SU-DHL-6 (cell line): ENCODE measurements around the gene SENP7.

Source experiments
- H2AFZ ChIP-seq: fragments of 200-600 bp; sonication (generic); 2 replicates; pipeline ENCODE4 v1.6.1; 2014; ENCODE audit warnings: low read depth, mild to moderate bottlenecking, moderate library complexity, mixed read lengths, antibody characterized with exemption, low read length; ENCODE audit not compliant: severe bottlenecking
- H3F3A ChIP-seq: fragments of 200-600 bp; shearing (Covaris generic); 2 replicates; pipeline ENCODE4 v1.6.0; 2016; ENCODE audit warnings: antibody characterized with exemption, mild to moderate bottlenecking; ENCODE audit not compliant: insufficient read depth
- H3K27ac ChIP-seq: fragments of 200-600 bp; sonication (generic); 2 replicates; pipeline ENCODE4 v1.5.1; 2016; ENCODE audit warnings: low read depth, mild to moderate bottlenecking, low read length, moderate library complexity, mixed read lengths
- H3K27me3 ChIP-seq: fragments of 200-600 bp; sonication (generic), shearing (Covaris generic); 2 replicates; pipeline ENCODE4 v1.6.0; 2014; ENCODE audit warnings: mild to moderate bottlenecking, low read length
- H3K36me3 ChIP-seq: fragments of 200-600 bp; sonication (generic); 2 replicates; pipeline ENCODE4 v1.6.1; 2014; ENCODE audit warnings: mild to moderate bottlenecking, low read length, mixed read lengths
- H3K4me2 ChIP-seq: fragments of 300-600, 200-600 bp; shearing (Covaris generic), sonication (generic); 2 replicates; pipeline ENCODE4 v1.6.0; 2014; ENCODE audit warnings: low read length, low read depth, mild to moderate bottlenecking; ENCODE audit not compliant: poor library complexity, severe bottlenecking
- H3K4me3 ChIP-seq: fragments of 200-600 bp; sonication (generic); 2 replicates; pipeline ENCODE4 v1.5.1; 2014; ENCODE audit warnings: antibody characterized with exemption, low read length, mild to moderate bottlenecking, mixed read lengths; ENCODE audit not compliant: insufficient read depth, poor library complexity, severe bottlenecking
- H3K79me2 ChIP-seq: fragments of 200-600 bp; sonication (generic); 2 replicates; pipeline ENCODE4 v1.6.1; 2014; ENCODE audit warnings: mild to moderate bottlenecking, low read length, moderate library complexity; ENCODE audit not compliant: insufficient read depth
- H3K9ac ChIP-seq: fragments of 200-600 bp; sonication (generic); 2 replicates; pipeline ENCODE4 v1.7.0; 2014; ENCODE audit warnings: mild to moderate bottlenecking, low read length
- H3K9me2 ChIP-seq: fragments of 200-600 bp; sonication (generic); replicated peaks from 2 replicates; pipeline ENCODE4 v1.6.1; 2014; ENCODE audit warnings: low read length; ENCODE audit not compliant: insufficient read depth
- H3K9me3 ChIP-seq: fragments of 200-600 bp; sonication (generic); 2 replicates; pipeline ENCODE4 v1.6.1; 2014; ENCODE audit warnings: low read length, mixed read lengths; ENCODE audit not compliant: insufficient read depth
- H4K20me1 ChIP-seq: fragments of 200-600 bp; sonication (generic); 2 replicates; pipeline ENCODE4 v1.6.1; 2014; ENCODE audit warnings: low read depth, mild to moderate bottlenecking, antibody characterized with exemption, low read length, moderate library complexity, mixed read lengths
- EZH2phosphoT487 ChIP-seq: fragments of 200-600 bp; sonication (generic), shearing (Covaris generic); conservative IDR thresholded peaks from 2 replicates; pipeline ENCODE4 v1.6.1; 2018; ENCODE audit warnings: mild to moderate bottlenecking, antibody characterized with exemption, low read length, moderate library complexity, mixed read lengths
- TF ChIP-seq, protein P1 (sequence below): fragments of 200-600 bp; sonication (generic); IDR thresholded peaks from one replicate; pipeline ENCODE4 v1.5.1; 2017; ENCODE audit warnings: antibody characterized with exemption, mild to moderate bottlenecking, low read length, moderate library complexity; ENCODE audit not compliant: insufficient read depth, poor library complexity, severe bottlenecking

The SENP7 gene

DNA sequence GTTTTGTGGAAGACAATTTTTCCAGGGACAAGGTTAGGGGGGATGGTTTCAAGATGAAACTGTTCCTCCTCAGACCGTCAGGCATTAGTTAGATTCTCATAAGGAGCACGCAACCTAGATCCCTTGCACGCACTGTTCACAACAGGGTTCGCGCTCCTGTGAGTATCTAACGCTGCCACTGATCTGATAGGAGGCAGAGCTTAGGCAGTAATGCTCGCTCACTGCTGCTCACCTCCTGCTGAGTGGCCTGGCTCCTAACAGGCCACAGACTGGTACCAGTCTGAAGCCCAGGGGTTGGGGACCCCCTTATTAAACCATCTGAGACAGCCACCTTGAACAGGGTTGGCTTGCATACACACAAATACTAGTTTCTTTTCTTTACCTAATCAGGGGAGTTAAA, 179.1 kb downstream of the SENP7 start:
- no peaks in the 10 kb centered on the region for H3K9me2 ChIP-seq
- no peak overlapping the region for H2AFZ ChIP-seq
- no peaks in the 10 kb centered on the region for H3K9me3 ChIP-seq
- H3F3A ChIP-seq, result no peaks in the 10 kb centered on the region
- no peak overlapping the region for H3K27ac ChIP-seq
- TF ChIP-seq, protein P1, sequence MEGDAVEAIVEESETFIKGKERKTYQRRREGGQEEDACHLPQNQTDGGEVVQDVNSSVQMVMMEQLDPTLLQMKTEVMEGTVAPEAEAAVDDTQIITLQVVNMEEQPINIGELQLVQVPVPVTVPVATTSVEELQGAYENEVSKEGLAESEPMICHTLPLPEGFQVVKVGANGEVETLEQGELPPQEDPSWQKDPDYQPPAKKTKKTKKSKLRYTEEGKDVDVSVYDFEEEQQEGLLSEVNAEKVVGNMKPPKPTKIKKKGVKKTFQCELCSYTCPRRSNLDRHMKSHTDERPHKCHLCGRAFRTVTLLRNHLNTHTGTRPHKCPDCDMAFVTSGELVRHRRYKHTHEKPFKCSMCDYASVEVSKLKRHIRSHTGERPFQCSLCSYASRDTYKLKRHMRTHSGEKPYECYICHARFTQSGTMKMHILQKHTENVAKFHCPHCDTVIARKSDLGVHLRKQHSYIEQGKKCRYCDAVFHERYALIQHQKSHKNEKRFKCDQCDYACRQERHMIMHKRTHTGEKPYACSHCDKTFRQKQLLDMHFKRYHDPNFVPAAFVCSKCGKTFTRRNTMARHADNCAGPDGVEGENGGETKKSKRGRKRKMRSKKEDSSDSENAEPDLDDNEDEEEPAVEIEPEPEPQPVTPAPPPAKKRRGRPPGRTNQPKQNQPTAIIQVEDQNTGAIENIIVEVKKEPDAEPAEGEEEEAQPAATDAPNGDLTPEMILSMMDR, result no peak
- TF ChIP-seq EZH2phosphoT487, result no peak
- no peak overlapping the region for H3K4me3 ChIP-seq
- no peaks in the 10 kb centered on the region for H4K20me1 ChIP-seq
- H3K36me3 ChIP-seq, result peaks cover 6% of the 10 kb centered on the region; the same call in 1 of the 2 replicates
- no peak overlapping the region for H3K4me2 ChIP-seq
- H3K79me2 ChIP-seq, result no peaks in the 10 kb centered on the region
- no peak overlapping the region for H3K9ac ChIP-seq
- no peaks in the 10 kb centered on the region for H3K27me3 ChIP-seq

DNA sequence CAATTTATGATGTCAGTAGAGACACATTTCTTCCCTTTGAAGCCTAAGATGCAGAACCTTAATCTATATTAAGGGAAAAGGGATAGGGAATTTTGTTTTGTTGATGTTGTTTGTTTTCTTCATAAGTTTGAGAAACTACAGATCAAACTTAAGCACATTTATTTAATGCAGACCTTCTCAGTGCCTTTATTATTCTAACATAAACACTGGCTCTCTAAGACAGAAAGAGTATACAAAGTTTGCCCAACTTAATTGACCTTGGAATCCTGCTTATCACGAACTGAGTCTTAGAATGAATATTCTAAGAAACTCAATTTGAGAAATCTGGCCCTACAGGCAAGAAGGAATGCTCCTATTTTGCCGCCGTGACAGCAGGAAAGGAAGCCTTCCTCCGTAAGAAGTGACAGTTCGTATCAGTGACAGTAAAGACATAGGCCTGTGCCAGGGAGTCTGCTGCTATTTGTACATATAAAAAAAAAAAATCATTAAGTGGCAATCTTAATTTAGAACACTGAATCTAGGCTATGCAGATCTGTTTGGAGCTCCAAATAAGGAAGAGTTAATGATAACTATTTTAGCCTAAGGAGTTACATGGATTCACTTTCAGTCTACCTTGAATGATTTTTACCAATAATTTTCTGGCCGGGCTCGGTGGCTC, 183.9 kb downstream of the SENP7 start:
- H3K4me3 ChIP-seq, result no peak overlapping the region
- no peaks in the 10 kb centered on the region for H3K9me2 ChIP-seq
- no peak overlapping the region for H3K9ac ChIP-seq
- H3K27me3 ChIP-seq, result no peaks in the 10 kb centered on the region
- no peak overlapping the region for H3K4me2 ChIP-seq
- H3K9me3 ChIP-seq, result no peaks in the 10 kb centered on the region
- H3K79me2 ChIP-seq, result no peaks in the 10 kb centered on the region
- TF ChIP-seq, protein P1, result no peak
- no peak for TF ChIP-seq EZH2phosphoT487
- no peaks in the 10 kb centered on the region for H4K20me1 ChIP-seq
- no peaks in the 10 kb centered on the region for H3F3A ChIP-seq
- H2AFZ ChIP-seq, result no peak overlapping the region
- H3K27ac ChIP-seq, result no peak overlapping the region
- peaks cover 17% of the 10 kb centered on the region; the same call in 1 of the 2 replicates for H3K36me3 ChIP-seq

DNA sequence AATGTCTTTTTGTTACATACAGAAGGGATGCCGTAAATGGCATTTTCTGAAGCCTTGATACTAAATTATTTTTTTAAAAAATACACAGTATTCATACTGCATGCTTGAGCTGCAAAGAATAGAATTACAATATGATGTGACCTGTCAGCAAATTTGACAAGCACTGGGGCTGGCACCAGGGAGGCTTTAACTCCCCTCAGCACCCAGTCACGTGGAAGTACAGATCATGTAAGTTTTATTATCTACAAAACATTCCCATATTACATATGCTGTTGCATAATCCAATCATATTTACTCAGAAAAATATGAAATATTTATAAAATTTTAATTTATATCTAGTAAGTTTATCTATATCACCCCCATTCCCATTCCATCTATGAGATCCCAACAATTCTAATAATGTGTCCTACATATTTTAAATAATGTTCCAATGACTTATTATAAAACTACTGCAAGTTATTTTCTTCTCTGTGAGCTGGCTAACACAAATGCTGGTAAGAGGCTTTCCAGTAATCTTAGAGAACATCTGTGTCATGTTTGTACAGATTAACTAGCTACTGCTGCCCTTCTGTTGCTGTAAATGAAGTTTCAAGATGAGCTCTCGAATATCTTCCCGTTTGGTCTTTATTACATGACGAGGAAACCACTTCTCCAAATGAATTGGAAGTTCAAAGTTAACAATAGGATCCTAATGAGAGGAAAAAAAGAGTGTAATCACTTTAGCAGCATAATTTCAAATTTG, 187.4 kb downstream of the SENP7 start:
- Histone ChIP-seq H3K4me2 (no peak overlapping the region), H3K36me3 (peaks cover 11% of the 10 kb centered on the region; the same call in 1 of the 2 replicates), H3K4me3 (no peak overlapping the region), H3F3A (no peaks in the 10 kb centered on the region), H3K9me2 (no peaks in the 10 kb centered on the region), H3K27ac (no peak overlapping the region), H3K9ac (no peak overlapping the region), H3K9me3 (no peaks in the 10 kb centered on the region), H3K79me2 (no peaks in the 10 kb centered on the region), H2AFZ (no peak overlapping the region), H3K27me3 (no peaks in the 10 kb centered on the region), H4K20me1 (no peaks in the 10 kb centered on the region)
- no peak for TF ChIP-seq EZH2phosphoT487
- TF ChIP-seq, protein P1, result no peak
